HEK293 (cell line): Measurements from ENCODE around the gene MMP21.

Experiments
- CTCF ChIA-PET: fragments of 350-600 bp; formaldehyde crosslinking; extraction: SDS; loops from one replicate; lab custom pipeline; 2021; ENCODE audit warnings: antibody characterized with exemption; lab: Yijun Ruan, JAX
- POLR2A ChIA-PET: fragments of 300-600 bp; formaldehyde crosslinking; extraction: SDS; loops from one replicate; lab custom pipeline; 2020; ENCODE audit warnings: antibody characterized with exemption, inconsistent platforms; lab: Yijun Ruan, JAX
- H3K27ac ChIP-seq: fragments of 200-500 bp; sonication (Bioruptor generic); 2 replicates; pipeline ENCODE4 v1.5.1; 2014; ENCODE audit warnings: low read depth, low read length, control low read depth, inconsistent platforms; ENCODE audit errors: extremely low read depth
- H3K36me3 ChIP-seq, 2 experiments: fragments of 200-500 bp in 1 of 2; sonication (Bioruptor generic) in 1 of 2; 1 replicate in 1 of 2; 2 replicates in 1 of 2; pipeline ENCODE4 v1.5.1; 2014 to 2017; ENCODE audit warnings: inconsistent platforms in 2 of 2, low read length in 2 of 2; ENCODE audit not compliant: control insufficient read depth in 2 of 2, insufficient read depth in 1 of 2
- H3K4me1 ChIP-seq: fragments of 200-500 bp; sonication (Bioruptor generic); 2 replicates; pipeline ENCODE4 v1.5.1; 2014; ENCODE audit warnings: mild to moderate bottlenecking, low read length, inconsistent platforms; ENCODE audit not compliant: control insufficient read depth, insufficient read depth
- H3K4me3 ChIP-seq: 2 replicates; pipeline ENCODE4 v1.5.1; 2011; ENCODE audit warnings: low read depth, mild to moderate bottlenecking, control low read depth, low read length, moderate library complexity
- H3K9me3 ChIP-seq: fragments of 200-500 bp; sonication (Bioruptor generic); 2 replicates; pipeline ENCODE4 v1.5.1; 2014; ENCODE audit warnings: low read depth, low read length, inconsistent platforms; ENCODE audit not compliant: control insufficient read depth, insufficient read depth
- FEZF1 ChIP-seq: fragments of 450-650 bp; formaldehyde crosslinking; IDR thresholded peaks from 2 replicates; pipeline ENCODE4 v1.5.1; 2016; ENCODE audit warnings: missing biosample characterization, missing genetic modification characterization
- HOXA7 ChIP-seq: sonication (generic); formaldehyde crosslinking; IDR thresholded peaks from 2 replicates; pipeline ENCODE4 v1.8.1; 2022; ENCODE audit warnings: missing genetic modification reagents, borderline replicate concordance
- ZNF132 ChIP-seq: fragments of 450-650 bp; formaldehyde crosslinking; IDR thresholded peaks from 2 replicates; pipeline ENCODE4 v1.5.1; 2017; ENCODE audit warnings: missing biosample characterization, missing genetic modification characterization, borderline replicate concordance
- ZNF19 ChIP-seq: fragments of 450-650 bp; formaldehyde crosslinking; IDR thresholded peaks from 2 replicates; pipeline ENCODE4; 2016; ENCODE audit warnings: missing biosample characterization, missing genetic modification characterization, low read depth
- ZNF221 ChIP-seq: fragments of 450-650 bp; formaldehyde crosslinking; IDR thresholded peaks from 2 replicates; pipeline ENCODE4 v1.5.1; 2017; ENCODE audit warnings: missing biosample characterization, missing genetic modification characterization, borderline replicate concordance
- ZNF274 ChIP-seq, 2 experiments: fragments of 200-500 bp in 1 of 2; fragments of 450-650 bp in 1 of 2; sonication (Bioruptor generic) in 1 of 2; formaldehyde crosslinking in 1 of 2; IDR thresholded peaks; 2 replicates each; pipeline versions ENCODE4 v1.5.1 to v1.6.1; 2014 to 2016; ENCODE audit warnings: borderline replicate concordance in 1 of 2, inconsistent platforms in 1 of 2, low read length in 1 of 2, missing biosample characterization in 1 of 2, missing genetic modification characterization in 1 of 2
- ZNF549 ChIP-seq: fragments of 450-650 bp; IDR thresholded peaks from 2 replicates; pipeline ENCODE4 v1.5.1; 2018; ENCODE audit warnings: missing biosample characterization, missing genetic modification characterization, mild to moderate bottlenecking, inconsistent platforms, moderate library complexity
- ZNF664 ChIP-seq: fragments of 450-650 bp; formaldehyde crosslinking; IDR thresholded peaks from 2 replicates; pipeline ENCODE4 v1.5.1; 2016; ENCODE audit warnings: missing biosample characterization, missing genetic modification characterization
- ZNF830 ChIP-seq: fragments of 450-650 bp; IDR thresholded peaks from 2 replicates; pipeline ENCODE4 v1.5.0; 2018; ENCODE audit warnings: missing biosample characterization, missing genetic modification characterization, low read depth, mild to moderate bottlenecking, moderate library complexity
- ZNF837 ChIP-seq: fragments of 450-650 bp; formaldehyde crosslinking; IDR thresholded peaks from 2 replicates; pipeline ENCODE4 v1.5.1; 2016; ENCODE audit warnings: missing biosample characterization, missing genetic modification characterization
- TF ChIP-seq, protein P1 (sequence below): fragments of 450-650 bp; formaldehyde crosslinking; IDR thresholded peaks from 2 replicates; pipeline ENCODE4 v1.5.1; 2016; ENCODE audit warnings: missing biosample characterization, missing genetic modification characterization, borderline replicate concordance
- TF ChIP-seq, protein P2 (sequence below): fragments of 450-650 bp; IDR thresholded peaks from 2 replicates; pipeline ENCODE4 v1.5.1; 2018; ENCODE audit warnings: missing biosample characterization, mild to moderate bottlenecking, missing genetic modification characterization
- TF ChIP-seq, protein P3 (sequence below): fragments of 450-650 bp; formaldehyde crosslinking; IDR thresholded peaks from 2 replicates; pipeline ENCODE4 v1.5.1; 2017; ENCODE audit warnings: missing biosample characterization, missing genetic modification characterization
- TF ChIP-seq, protein P4 (sequence below): fragments of 450-650 bp; formaldehyde crosslinking; IDR thresholded peaks from 2 replicates; pipeline ENCODE4 v1.5.1; 2016; ENCODE audit warnings: missing biosample characterization, missing genetic modification characterization
- TF ChIP-seq, protein P5 (sequence below): fragments of 450-650 bp; formaldehyde crosslinking; IDR thresholded peaks from 2 replicates; pipeline ENCODE4; 2016; ENCODE audit warnings: missing biosample characterization, missing genetic modification characterization
- TF ChIP-seq, protein P6 (sequence below): fragments of 450-650 bp; formaldehyde crosslinking; IDR thresholded peaks from 2 replicates; pipeline ENCODE4 v1.5.1; 2016; ENCODE audit warnings: missing biosample characterization, missing genetic modification characterization
- TF ChIP-seq, protein P7 (sequence below): fragments of 450-650 bp; formaldehyde crosslinking; IDR thresholded peaks from 2 replicates; pipeline ENCODE4 v1.5.1; 2016; ENCODE audit warnings: missing biosample characterization, missing genetic modification characterization, low read depth

Gene MMP21

DNA sequence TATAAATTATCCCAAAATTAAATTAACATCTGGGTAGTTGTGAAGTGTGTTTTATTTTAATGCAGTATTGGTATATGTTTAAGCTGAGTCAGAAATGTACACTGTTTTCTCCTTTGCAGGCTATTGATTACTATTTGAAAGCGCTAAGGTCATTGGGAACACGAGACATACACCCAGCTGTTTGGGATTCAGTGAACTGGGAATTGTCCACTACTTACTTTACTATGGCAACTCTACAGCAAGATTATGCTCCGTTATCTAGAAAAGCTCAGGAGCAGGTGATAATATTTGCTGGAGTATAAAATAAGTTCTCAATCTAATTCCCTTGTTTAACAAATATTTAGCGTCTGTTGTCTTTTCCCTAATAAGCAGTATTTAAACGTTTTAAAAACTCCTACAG is 28.2 kb downstream of the MMP21 start (continued):
- TF ChIP-seq, protein P1, sequence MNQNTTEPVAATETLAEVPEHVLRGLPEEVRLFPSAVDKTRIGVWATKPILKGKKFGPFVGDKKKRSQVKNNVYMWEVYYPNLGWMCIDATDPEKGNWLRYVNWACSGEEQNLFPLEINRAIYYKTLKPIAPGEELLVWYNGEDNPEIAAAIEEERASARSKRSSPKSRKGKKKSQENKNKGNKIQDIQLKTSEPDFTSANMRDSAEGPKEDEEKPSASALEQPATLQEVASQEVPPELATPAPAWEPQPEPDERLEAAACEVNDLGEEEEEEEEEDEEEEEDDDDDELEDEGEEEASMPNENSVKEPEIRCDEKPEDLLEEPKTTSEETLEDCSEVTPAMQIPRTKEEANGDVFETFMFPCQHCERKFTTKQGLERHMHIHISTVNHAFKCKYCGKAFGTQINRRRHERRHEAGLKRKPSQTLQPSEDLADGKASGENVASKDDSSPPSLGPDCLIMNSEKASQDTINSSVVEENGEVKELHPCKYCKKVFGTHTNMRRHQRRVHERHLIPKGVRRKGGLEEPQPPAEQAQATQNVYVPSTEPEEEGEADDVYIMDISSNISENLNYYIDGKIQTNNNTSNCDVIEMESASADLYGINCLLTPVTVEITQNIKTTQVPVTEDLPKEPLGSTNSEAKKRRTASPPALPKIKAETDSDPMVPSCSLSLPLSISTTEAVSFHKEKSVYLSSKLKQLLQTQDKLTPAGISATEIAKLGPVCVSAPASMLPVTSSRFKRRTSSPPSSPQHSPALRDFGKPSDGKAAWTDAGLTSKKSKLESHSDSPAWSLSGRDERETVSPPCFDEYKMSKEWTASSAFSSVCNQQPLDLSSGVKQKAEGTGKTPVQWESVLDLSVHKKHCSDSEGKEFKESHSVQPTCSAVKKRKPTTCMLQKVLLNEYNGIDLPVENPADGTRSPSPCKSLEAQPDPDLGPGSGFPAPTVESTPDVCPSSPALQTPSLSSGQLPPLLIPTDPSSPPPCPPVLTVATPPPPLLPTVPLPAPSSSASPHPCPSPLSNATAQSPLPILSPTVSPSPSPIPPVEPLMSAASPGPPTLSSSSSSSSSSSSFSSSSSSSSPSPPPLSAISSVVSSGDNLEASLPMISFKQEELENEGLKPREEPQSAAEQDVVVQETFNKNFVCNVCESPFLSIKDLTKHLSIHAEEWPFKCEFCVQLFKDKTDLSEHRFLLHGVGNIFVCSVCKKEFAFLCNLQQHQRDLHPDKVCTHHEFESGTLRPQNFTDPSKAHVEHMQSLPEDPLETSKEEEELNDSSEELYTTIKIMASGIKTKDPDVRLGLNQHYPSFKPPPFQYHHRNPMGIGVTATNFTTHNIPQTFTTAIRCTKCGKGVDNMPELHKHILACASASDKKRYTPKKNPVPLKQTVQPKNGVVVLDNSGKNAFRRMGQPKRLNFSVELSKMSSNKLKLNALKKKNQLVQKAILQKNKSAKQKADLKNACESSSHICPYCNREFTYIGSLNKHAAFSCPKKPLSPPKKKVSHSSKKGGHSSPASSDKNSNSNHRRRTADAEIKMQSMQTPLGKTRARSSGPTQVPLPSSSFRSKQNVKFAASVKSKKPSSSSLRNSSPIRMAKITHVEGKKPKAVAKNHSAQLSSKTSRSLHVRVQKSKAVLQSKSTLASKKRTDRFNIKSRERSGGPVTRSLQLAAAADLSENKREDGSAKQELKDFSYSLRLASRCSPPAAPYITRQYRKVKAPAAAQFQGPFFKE (tag by site-specific recombination), result no peak
- TF ChIP-seq FEZF1 (tag by site-specific recombination), result no peak
- TF ChIP-seq ZNF664 (tag by site-specific recombination), result no peak
- TF ChIP-seq ZNF274 (IDR thresholded peaks at IDR 0.05; ENCODE audit: low read length), result no peak
- no peak for TF ChIP-seq ZNF274 (tag by site-specific recombination; IDR thresholded peaks at IDR 0.05; ENCODE audit: borderline replicate concordance)
- TF ChIP-seq, protein P2, sequence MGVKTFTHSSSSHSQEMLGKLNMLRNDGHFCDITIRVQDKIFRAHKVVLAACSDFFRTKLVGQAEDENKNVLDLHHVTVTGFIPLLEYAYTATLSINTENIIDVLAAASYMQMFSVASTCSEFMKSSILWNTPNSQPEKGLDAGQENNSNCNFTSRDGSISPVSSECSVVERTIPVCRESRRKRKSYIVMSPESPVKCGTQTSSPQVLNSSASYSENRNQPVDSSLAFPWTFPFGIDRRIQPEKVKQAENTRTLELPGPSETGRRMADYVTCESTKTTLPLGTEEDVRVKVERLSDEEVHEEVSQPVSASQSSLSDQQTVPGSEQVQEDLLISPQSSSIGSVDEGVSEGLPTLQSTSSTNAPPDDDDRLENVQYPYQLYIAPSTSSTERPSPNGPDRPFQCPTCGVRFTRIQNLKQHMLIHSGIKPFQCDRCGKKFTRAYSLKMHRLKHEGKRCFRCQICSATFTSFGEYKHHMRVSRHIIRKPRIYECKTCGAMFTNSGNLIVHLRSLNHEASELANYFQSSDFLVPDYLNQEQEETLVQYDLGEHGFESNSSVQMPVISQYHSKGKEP (tag by site-specific recombination), result no peak
- no peak for TF ChIP-seq ZNF549 (tag by site-specific recombination)
- TF ChIP-seq, protein P3, sequence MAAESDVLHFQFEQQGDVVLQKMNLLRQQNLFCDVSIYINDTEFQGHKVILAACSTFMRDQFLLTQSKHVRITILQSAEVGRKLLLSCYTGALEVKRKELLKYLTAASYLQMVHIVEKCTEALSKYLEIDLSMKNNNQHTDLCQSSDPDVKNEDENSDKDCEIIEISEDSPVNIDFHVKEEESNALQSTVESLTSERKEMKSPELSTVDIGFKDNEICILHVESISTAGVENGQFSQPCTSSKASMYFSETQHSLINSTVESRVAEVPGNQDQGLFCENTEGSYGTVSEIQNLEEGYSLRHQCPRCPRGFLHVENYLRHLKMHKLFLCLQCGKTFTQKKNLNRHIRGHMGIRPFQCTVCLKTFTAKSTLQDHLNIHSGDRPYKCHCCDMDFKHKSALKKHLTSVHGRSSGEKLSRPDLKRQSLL (tag by site-specific recombination), result no peak
- no peak for TF ChIP-seq HOXA7 (CRISPR knock-in tag)
- TF ChIP-seq ZNF830 (tag by site-specific recombination), result no peak
- no peak for TF ChIP-seq ZNF837 (tag by site-specific recombination)
- TF ChIP-seq ZNF132 (tag by site-specific recombination), result no peak

DNA sequence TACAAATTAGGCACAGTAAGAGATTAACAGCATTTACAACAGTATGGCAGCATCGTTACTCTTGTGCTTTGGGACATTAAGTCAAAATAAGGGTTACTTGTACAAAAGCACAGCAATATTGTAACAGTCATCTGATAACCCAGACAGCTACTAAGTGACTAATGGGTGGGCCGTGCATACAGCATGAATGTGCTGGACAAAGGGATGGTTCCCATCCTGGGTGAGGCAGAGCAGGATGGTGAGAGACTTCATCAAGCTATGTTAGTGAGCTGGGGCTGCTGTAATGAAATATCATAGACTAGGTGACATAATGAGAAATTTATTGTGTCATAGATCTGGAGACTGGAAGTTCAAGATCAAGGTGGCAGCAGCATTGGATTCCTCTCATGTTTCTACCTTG is 30.7 kb downstream of the MMP21 start:
- Histone ChIP-seq H3K36me3 (peaks cover 92 to 97% of the 10 kb centered on the region in 2 experiments), H3K4me1 (no peaks in the 10 kb centered on the region), H3K27ac (no peak overlapping the region), H3K9me3 (no peaks in the 10 kb centered on the region), H3K4me3 (no peak overlapping the region)
- ChIA-PET POLR2A (interaction anchor here (1.0 kb wide), 1 partner anchor 78 kb away, joined by 5 read pairs; the partner anchor contains the start of genes BCCIP and UROS), CTCF (no interaction called here)
- TF ChIP-seq, protein P4, sequence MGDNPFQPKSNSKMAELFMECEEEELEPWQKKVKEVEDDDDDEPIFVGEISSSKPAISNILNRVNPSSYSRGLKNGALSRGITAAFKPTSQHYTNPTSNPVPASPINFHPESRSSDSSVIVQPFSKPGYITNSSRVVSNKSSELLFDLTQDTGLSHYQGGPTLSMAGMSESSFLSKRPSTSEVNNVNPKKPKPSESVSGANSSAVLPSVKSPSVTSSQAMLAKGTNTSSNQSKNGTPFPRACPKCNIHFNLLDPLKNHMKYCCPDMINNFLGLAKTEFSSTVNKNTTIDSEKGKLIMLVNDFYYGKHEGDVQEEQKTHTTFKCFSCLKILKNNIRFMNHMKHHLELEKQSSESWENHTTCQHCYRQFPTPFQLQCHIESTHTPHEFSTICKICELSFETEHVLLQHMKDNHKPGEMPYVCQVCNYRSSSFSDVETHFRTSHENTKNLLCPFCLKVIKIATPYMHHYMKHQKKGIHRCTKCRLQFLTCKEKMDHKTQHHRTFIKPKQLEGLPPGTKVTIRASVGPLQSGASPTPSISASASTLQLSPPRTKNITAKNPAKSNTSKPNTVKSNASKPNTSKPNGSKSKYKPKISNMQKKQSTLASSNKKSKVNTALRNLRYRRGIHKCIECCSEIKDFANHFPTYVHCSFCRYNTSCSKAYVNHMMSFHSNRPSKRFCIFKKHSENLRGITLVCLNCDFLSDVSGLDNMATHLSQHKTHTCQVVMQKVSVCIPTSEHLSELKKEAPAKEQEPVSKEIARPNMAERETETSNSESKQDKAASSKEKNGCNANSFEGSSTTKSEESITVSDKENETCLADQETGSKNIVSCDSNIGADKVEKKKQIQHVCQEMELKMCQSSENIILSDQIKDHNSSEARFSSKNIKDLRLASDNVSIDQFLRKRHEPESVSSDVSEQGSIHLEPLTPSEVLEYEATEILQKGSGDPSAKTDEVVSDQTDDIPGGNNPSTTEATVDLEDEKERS (tag by site-specific recombination), result no peak
- TF ChIP-seq, protein P5, sequence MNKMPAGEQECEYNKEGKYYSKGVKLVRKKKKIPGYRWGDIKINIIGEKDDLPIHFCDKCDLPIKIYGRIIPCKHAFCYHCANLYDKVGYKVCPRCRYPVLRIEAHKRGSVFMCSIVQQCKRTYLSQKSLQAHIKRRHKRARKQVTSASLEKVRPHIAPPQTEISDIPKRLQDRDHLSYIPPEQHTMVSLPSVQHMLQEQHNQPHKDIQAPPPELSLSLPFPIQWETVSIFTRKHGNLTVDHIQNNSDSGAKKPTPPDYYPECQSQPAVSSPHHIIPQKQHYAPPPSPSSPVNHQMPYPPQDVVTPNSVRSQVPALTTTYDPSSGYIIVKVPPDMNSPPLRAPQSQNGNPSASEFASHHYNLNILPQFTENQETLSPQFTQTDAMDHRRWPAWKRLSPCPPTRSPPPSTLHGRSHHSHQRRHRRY, result no peak
- TF ChIP-seq ZNF221 (tag by site-specific recombination) (no peak), ZNF19 (tag by site-specific recombination) (no peak), ZNF664 (tag by site-specific recombination) (no peak)
- TF ChIP-seq, protein P6, sequence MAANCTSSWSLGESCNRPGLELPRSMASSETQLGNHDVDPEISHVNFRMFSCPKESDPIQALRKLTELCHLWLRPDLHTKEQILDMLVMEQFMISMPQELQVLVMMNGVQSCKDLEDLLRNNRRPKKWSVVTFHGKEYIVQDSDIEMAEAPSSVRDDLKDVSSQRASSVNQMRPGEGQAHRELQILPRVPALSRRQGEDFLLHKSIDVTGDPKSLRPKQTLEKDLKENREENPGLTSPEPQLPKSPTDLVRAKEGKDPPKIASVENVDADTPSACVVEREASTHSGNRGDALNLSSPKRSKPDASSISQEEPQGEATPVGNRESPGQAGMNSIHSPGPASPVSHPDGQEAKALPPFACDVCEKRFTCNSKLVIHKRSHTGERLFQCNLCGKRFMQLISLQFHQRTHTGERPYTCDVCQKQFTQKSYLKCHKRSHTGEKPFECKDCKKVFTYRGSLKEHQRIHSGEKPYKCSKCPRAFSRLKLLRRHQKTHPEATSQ (tag by site-specific recombination), result no peak
- TF ChIP-seq, protein P7, sequence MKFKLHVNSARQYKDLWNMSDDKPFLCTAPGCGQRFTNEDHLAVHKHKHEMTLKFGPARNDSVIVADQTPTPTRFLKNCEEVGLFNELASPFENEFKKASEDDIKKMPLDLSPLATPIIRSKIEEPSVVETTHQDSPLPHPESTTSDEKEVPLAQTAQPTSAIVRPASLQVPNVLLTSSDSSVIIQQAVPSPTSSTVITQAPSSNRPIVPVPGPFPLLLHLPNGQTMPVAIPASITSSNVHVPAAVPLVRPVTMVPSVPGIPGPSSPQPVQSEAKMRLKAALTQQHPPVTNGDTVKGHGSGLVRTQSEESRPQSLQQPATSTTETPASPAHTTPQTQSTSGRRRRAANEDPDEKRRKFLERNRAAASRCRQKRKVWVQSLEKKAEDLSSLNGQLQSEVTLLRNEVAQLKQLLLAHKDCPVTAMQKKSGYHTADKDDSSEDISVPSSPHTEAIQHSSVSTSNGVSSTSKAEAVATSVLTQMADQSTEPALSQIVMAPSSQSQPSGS (tag by site-specific recombination), result no peak
